ENCODE data around the gene ASB17.
"Not testable (repeated sequence)": the region's sequence is repeated elsewhere in the genome, so short reads cannot be mapped to it uniquely, and the experiment has no call there.

Gene ASB17

GRCh38 chr1:75932304-75932703 is at the start of gene ASB17:
ASB17 (minus strand) TSS chr1:75932404; CDS start chr1:75932291, 113 bp downstream.
- DNase-seq (ENCODE audit: low read depth): no peak

- DNase-seq (ENCODE audit: low read depth): no peak
Observed at GRCh38 chr1:75980972-75981897, 49.0 kb upstream of the ASB17 start.

GRCh38 chr1:75970631-75971030 is 38.4 kb upstream of the ASB17 start:
- DNase-seq (ENCODE audit: low read depth): no peak

GRCh38 chr1:75969550-75969949 is 37.3 kb upstream of the ASB17 start:
- no peak for DNase-seq (ENCODE audit: low read depth)

- DNase-seq (ENCODE audit: low read depth): no peak
Observed at GRCh38 chr1:75967719-75968118, 35.5 kb upstream of the ASB17 start.

GRCh38 chr1:75964760-75965408 is 32.7 kb upstream of the ASB17 start:
- no peak for DNase-seq (ENCODE audit: low read depth)

GRCh38 chr1:75964110-75964759 is 32.0 kb upstream of the ASB17 start:
- peak; percentile 53 for DNase-seq (ENCODE audit: low read depth)

- DNase-seq (ENCODE audit: low read depth): no peak
Observed at GRCh38 chr1:75954586-75954985, 22.4 kb upstream of the ASB17 start.

- no peak for DNase-seq (ENCODE audit: low read depth)
Observed at GRCh38 chr1:75953461-75953860, 21.3 kb upstream of the ASB17 start.

GRCh38 chr1:75952016-75952415 is 19.8 kb upstream of the ASB17 start:
- no peak for DNase-seq (ENCODE audit: low read depth)

- no peak for DNase-seq (ENCODE audit: low read depth)
Observed at GRCh38 chr1:75950176-75950575, 18.0 kb upstream of the ASB17 start.

- DNase-seq (ENCODE audit: low read depth): not testable (repeated sequence)
Observed at GRCh38 chr1:75943037-75943436, 10.8 kb upstream of the ASB17 start.

GRCh38 chr1:75937034-75937433 is 4.8 kb upstream of the ASB17 start:
- peak; percentile 37 for DNase-seq (ENCODE audit: low read depth)

GRCh38 chr1:75922698-75923097 is 9.5 kb downstream of the ASB17 start:
- DNase-seq (ENCODE audit: low read depth): no peak

- DNase-seq (ENCODE audit: low read depth): no peak
Observed at GRCh38 chr1:75916834-75917233, 15.4 kb downstream of the ASB17 start.

- DNase-seq (ENCODE audit: low read depth): peak; percentile 40
Observed at GRCh38 chr1:75908717-75909152, 23.5 kb downstream of the ASB17 start.

- DNase-seq (ENCODE audit: low read depth): no peak
Observed at GRCh38 chr1:75901371-75901770, 30.8 kb downstream of the ASB17 start.

GRCh38 chr1:75884437-75884836 is 47.8 kb downstream of the ASB17 start:
- DNase-seq (ENCODE audit: low read depth): no peak

- no peak for DNase-seq (ENCODE audit: low read depth)
Observed at GRCh38 chr1:75879985-75880384, 52.2 kb downstream of the ASB17 start.

GRCh38 chr1:75870951-75871350 is 61.3 kb downstream of the ASB17 start:
- DNase-seq (ENCODE audit: low read depth): no peak

Measured in HS-5 (cell line).